K562 (cell line): ENCODE measurements around the gene ZER1. TPM values are rescaled to one million over a fixed set of nuclear protein-coding genes. Genes with fewer than 3 reads are reported as not detected.

Source experiments
- ATAC-seq: fragments of 200-7000 bp; cut with Tn5 transposase; 3 replicates; pipeline ENCODE4 v1.9.1; 2020; ENCODE audit warnings: moderate library complexity
- BruUV-seq: library from RNA; stranded (reverse); fragments of 400-500 nt; replicated peaks from 2 replicates; lab custom pipeline; 2021; lab: Mats Ljungman, UMichigan
- CTCF ChIA-PET: fragments of 300-600 bp; formaldehyde crosslinking; extraction: SDS; loops from one replicate; lab custom pipeline; 2021; ENCODE audit warnings: low intra/inter-chr PET ratio; lab: Yijun Ruan, JAX
- POLR2A ChIA-PET: fragments of 300-600, 350-650 bp; sonication (Branson Sonifier 250); formaldehyde crosslinking; extraction: SDS; loops from one replicate; lab custom pipeline; 2021; ENCODE audit warnings: antibody characterized with exemption, inconsistent platforms; lab: Yijun Ruan, JAX
- DNase-seq, 4 experiments: peaks; one replicate each; pipeline versions ENCODE4 v3.0.0 to v3.0.0-alpha.2; 2011 to 2018; ENCODE audit warnings: low spot score in 3 of 4, mixed read lengths in 3 of 4; ENCODE audit errors: extremely low read depth in 1 of 4
- FAIRE-seq: peaks from 2 replicates; lab custom pipeline; 2011; peaks lifted over from hg19 to GRCh38; lab: Jason Lieb, UNC
- H2AFZ ChIP-seq: 2 replicates; pipeline ENCODE4 v1.6.0; 2011; ENCODE audit warnings: low read depth, low read length, control low read depth, inconsistent platforms
- H3K27ac ChIP-seq: fragments of 200-600 bp; 3 replicates; pipeline ENCODE4 v1.8.0; 2011; ENCODE audit warnings: low read depth, mild to moderate bottlenecking, control low read depth, inconsistent platforms, low read length, moderate library complexity, mixed read lengths; ENCODE audit errors: extremely low read depth
- H3K27me3 ChIP-seq, 2 experiments: fragments of 300-600 bp in 1 of 2; 2 replicates in 1 of 2; 3 replicates in 1 of 2; pipeline versions ENCODE4 v1.6.0 to v1.8.0; 2011; ENCODE audit warnings: inconsistent platforms in 2 of 2, low read length in 2 of 2, mild to moderate bottlenecking in 1 of 2, mixed read lengths in 1 of 2, moderate library complexity in 1 of 2; ENCODE audit not compliant: control insufficient read depth in 2 of 2, insufficient read depth in 2 of 2
- H3K36me3 ChIP-seq: fragments of 300-600 bp; 3 replicates; pipeline ENCODE4 v1.8.0; 2011; ENCODE audit warnings: mild to moderate bottlenecking, low read length, inconsistent platforms; ENCODE audit not compliant: control insufficient read depth, insufficient read depth
- H3K4me1 ChIP-seq, 2 experiments: fragments of 200-600 bp in 1 of 2; replicated peaks in 1 of 2; 2 replicates in 1 of 2; 3 replicates in 1 of 2; pipeline versions ENCODE4 v1.5.1 to v1.8.0; 2011; ENCODE audit warnings: inconsistent platforms in 2 of 2, low read length in 2 of 2, mild to moderate bottlenecking in 1 of 2, mixed read lengths in 1 of 2, moderate library complexity in 1 of 2; ENCODE audit not compliant: control insufficient read depth in 2 of 2, insufficient read depth in 2 of 2
- H3K4me2 ChIP-seq: 2 replicates; pipeline ENCODE4 v1.6.1; 2011; ENCODE audit warnings: low read length, control low read depth, inconsistent platforms, mixed read lengths; ENCODE audit not compliant: insufficient read depth
- H3K4me3 ChIP-seq: fragments of 200-600 bp; sonication (generic), shearing (Covaris generic); 2 replicates; pipeline ENCODE4 v1.5.1; 2016; ENCODE audit warnings: control low read depth, inconsistent platforms
- H3K79me2 ChIP-seq: fragments of 200-600 bp; 3 replicates; pipeline ENCODE4 v1.8.0; 2011; ENCODE audit warnings: low read length, inconsistent platforms; ENCODE audit not compliant: control insufficient read depth, insufficient read depth
- H3K9ac ChIP-seq, 2 experiments: 2 replicates each; pipeline versions ENCODE4 v1.6.0 to v1.6.1; 2011; ENCODE audit warnings: low read depth in 2 of 2, low read length in 2 of 2, control low read depth in 1 of 2, inconsistent platforms in 1 of 2, mild to moderate bottlenecking in 1 of 2, mixed read lengths in 1 of 2; ENCODE audit not compliant: insufficient read depth in 1 of 2
- H3K9me1 ChIP-seq: one replicate; pipeline ENCODE4 v1.6.0; 2011; ENCODE audit warnings: inconsistent platforms, mild to moderate bottlenecking, low read length, moderate library complexity; ENCODE audit not compliant: control insufficient read depth, insufficient read depth
- H3K9me3 ChIP-seq: replicated peaks from 2 replicates; pipeline ENCODE4 v1.5.1; 2011; ENCODE audit warnings: low read depth, low read length, inconsistent platforms; ENCODE audit not compliant: control insufficient read depth, insufficient read depth
- H4K20me1 ChIP-seq: replicated peaks from 2 replicates; pipeline ENCODE4 v1.6.1; 2011; ENCODE audit warnings: low read length, inconsistent platforms, mixed read lengths; ENCODE audit not compliant: control insufficient read depth, insufficient read depth
- E2F4 ChIP-seq: sonication (generic); formaldehyde crosslinking; IDR thresholded peaks from 2 replicates; pipeline ENCODE4 v1.8.0; 2022; ENCODE audit warnings: mild to moderate bottlenecking, low read depth, missing genetic modification reagents
- TAF7 ChIP-seq: fragments of 450-650 bp; IDR thresholded peaks from 2 replicates; pipeline ENCODE4 v1.6.1; 2016; ENCODE audit warnings: missing genetic modification characterization, missing compliant biosample characterization
- WGBS: fragments of 100-300 bp; shearing (Covaris generic); methylation state at CpG from one replicate; pipeline ENCODE4 v1.1.6; 2016; ENCODE audit warnings: low coverage, mixed read lengths; ENCODE audit not compliant: insufficient coverage; ENCODE audit errors: missing lambda C conversion rate; 5-methylcytosine and 5-hydroxymethylcytosine counted together
- in situ Hi-C: fragments of 300-500 bp; cut with MboI; formaldehyde crosslinking; loops from 4 replicates; pipeline ENCODE4 v1.15.0; 2018; ENCODE audit warnings: inconsistent platforms, mixed read lengths
- intact Hi-C: fragments of 100-400 bp; cut with micrococcal nuclease; formaldehyde crosslinking; loops from 2 replicates; pipeline ENCODE4 v1.14.2; 2022
- polyA plus RNA-seq, 8 experiments: library from polyadenylated mRNA; depleted of rRNA in 4 of 8; stranded (reverse) in 5 of 8; unstranded in 3 of 8; fragments of >200 nt; fragmentation: Nextera tagmentation in 2 of 8; fragmentation: Illumina TruSeq in 1 of 8; extraction: Ambion mirVana in 2 of 8; extraction: Trizol in 1 of 8; gene quantifications; 2 replicates each; pipeline versions ENCODE4 v1.2.1 to v1.2.3, GENCODE V29; 2011 to 2014; ENCODE audit warnings: inconsistent platforms in 1 of 8, missing spikeins in 1 of 8
- total RNA-seq, 7 experiments: library from RNA; depleted of rRNA in 6 of 7; stranded (reverse); fragments of >200 nt in 6 of 7; fragmentation: Illumina TruSeq in 2 of 7; extraction: Trizol in 2 of 7; gene quantifications; 2 replicates each; pipeline versions ENCODE4 v1.2.1 to v1.2.3, GENCODE V29; 2011 to 2021; ENCODE audit warnings: low replicate concordance in 1 of 7
- TF ChIP-seq, protein P1 (sequence below), 2 experiments: fragments of 450-650 bp in 1 of 2; sonication (generic) in 1 of 2; formaldehyde crosslinking in 1 of 2; IDR thresholded peaks; 2 replicates each; pipeline versions ENCODE4 v1.7.1 to v1.9.0; 2016 to 2022; ENCODE audit warnings: inconsistent platforms in 1 of 2, mild to moderate bottlenecking in 1 of 2, missing genetic modification reagents in 1 of 2

ZER1 gene
- total and polyA plus RNA-seq, 9 of the 15 experiments (the other 6 are each of a cell fraction or from before 2014, with no cell fraction given) = 0.07 to 10.7 (median 6.2) TPM

DNA sequence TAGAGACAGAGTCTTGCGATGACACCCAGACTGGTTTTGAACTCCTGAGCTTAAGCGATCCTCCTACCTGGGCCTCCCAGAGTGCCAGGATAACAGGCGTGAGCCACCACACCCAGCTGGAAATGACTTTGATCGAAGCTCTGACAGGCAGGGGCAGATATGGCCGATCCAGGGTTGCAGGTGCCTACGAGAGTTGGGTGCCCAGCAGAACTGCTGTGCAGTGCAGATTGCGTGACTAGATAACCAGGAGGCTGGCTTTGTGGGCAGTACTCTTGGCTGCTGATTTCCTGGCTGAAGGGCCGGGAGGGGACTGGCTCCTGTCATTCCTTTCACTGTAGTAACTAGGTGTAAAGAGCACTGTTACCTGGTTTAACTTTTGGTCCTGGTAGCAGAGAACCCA, 27.2 kb upstream of the ZER1 start:
- Histone ChIP-seq H3K9me1 (no peaks in the 10 kb centered on the region), H3K9me3 (no peaks in the 10 kb centered on the region), H3K79me2 (no peaks in the 10 kb centered on the region), H3K4me2 (no peak overlapping the region), H2AFZ (no peak overlapping the region), H3K9ac (no peak overlapping the region), H3K27ac (no peak overlapping the region), H3K4me1 (no peaks in the 10 kb centered on the region; a peak in 1 of 5 replicates), H3K4me3 (no peak overlapping the region), H3K36me3 (peaks cover 72% of the 10 kb centered on the region), H3K27me3 (no peaks in the 10 kb centered on the region), H4K20me1 (no peaks in the 10 kb centered on the region)
- ChIA-PET POLR2A (interaction anchor here (1.7 kb wide), 1 partner anchor 13 kb away, joined by 5 read pairs; no protein-coding TSS in a partner anchor), CTCF (no interaction called here)
- TF ChIP-seq, protein P1, sequence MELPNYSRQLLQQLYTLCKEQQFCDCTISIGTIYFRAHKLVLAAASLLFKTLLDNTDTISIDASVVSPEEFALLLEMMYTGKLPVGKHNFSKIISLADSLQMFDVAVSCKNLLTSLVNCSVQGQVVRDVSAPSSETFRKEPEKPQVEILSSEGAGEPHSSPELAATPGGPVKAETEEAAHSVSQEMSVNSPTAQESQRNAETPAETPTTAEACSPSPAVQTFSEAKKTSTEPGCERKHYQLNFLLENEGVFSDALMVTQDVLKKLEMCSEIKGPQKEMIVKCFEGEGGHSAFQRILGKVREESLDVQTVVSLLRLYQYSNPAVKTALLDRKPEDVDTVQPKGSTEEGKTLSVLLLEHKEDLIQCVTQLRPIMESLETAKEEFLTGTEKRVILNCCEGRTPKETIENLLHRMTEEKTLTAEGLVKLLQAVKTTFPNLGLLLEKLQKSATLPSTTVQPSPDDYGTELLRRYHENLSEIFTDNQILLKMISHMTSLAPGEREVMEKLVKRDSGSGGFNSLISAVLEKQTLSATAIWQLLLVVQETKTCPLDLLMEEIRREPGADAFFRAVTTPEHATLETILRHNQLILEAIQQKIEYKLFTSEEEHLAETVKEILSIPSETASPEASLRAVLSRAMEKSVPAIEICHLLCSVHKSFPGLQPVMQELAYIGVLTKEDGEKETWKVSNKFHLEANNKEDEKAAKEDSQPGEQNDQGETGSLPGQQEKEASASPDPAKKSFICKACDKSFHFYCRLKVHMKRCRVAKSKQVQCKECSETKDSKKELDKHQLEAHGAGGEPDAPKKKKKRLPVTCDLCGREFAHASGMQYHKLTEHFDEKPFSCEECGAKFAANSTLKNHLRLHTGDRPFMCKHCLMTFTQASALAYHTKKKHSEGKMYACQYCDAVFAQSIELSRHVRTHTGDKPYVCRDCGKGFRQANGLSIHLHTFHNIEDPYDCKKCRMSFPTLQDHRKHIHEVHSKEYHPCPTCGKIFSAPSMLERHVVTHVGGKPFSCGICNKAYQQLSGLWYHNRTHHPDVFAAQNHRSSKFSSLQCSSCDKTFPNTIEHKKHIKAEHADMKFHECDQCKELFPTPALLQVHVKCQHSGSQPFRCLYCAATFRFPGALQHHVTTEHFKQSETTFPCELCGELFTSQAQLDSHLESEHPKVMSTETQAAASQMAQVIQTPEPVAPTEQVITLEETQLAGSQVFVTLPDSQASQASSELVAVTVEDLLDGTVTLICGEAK (IDR thresholded peaks at IDR 0.05) = no peak
- TF ChIP-seq, protein P1 (CRISPR knock-in tag; IDR thresholded peaks at IDR 0.05) = no peak
- TF ChIP-seq E2F4 (CRISPR knock-in tag) (no peak), TAF7 (tag) (no peak)
- no peak for DNase-seq
- FAIRE-seq = no peak
- no peak for ATAC-seq
- intact Hi-C loops = no loop called here
- no TSS peak for BruUV-seq
- in situ Hi-C loops = no loop called here
- WGBS = 87% methylated on average over 7 of the region's 8 CpGs
